PFSK-1 (cell line): ENCODE data around the gene SRGN.

Experiments
- FOXP2 ChIP-seq: optimal IDR thresholded peaks from 2 replicates; pipeline ENCODE3; 2011; ENCODE audit warnings: borderline replicate concordance, control low read depth, inconsistent platforms; ENCODE audit not compliant: insufficient read depth; ENCODE audit errors: extremely low read length, extremely low read depth
- POLR2AphosphoS5 ChIP-seq: IDR thresholded peaks from 2 replicates; pipeline ENCODE4 v1.6.1; 2012; ENCODE audit warnings: low read depth, mild to moderate bottlenecking, control low read depth, low read length, moderate library complexity
- REST ChIP-seq, 2 experiments: IDR thresholded peaks; 2 replicates each; pipeline versions ENCODE4 v1.6.1 to v1.8.0; 2011 to 2012; ENCODE audit warnings: low read depth in 2 of 2, low read length in 2 of 2, control low read depth in 1 of 2, inconsistent platforms in 1 of 2, mild to moderate bottlenecking in 1 of 2, moderate library complexity in 1 of 2; ENCODE audit not compliant: insufficient read depth in 1 of 2
- SIN3A ChIP-seq: IDR thresholded peaks from 2 replicates; pipeline ENCODE4 v1.6.1; 2012; ENCODE audit warnings: mild to moderate bottlenecking, low read length, moderate library complexity, borderline replicate concordance; ENCODE audit not compliant: insufficient read depth
- TAF1 ChIP-seq: IDR thresholded peaks from 2 replicates; pipeline ENCODE4 v1.6.1; 2012; ENCODE audit warnings: low read length, control low read depth, borderline replicate concordance; ENCODE audit not compliant: insufficient read depth

Gene SRGN

GRCh38 chr10:69057261-69057950 is 30.5 kb upstream of the SRGN start:
- no peak for TF ChIP-seq REST (IDR thresholded peaks at IDR 0.05; ENCODE audit: insufficient read depth in 1 of 2, low read depth in 2 of 2, low read length in 2 of 2)
- TF ChIP-seq POLR2AphosphoS5 = no peak
- TF ChIP-seq SIN3A = no peak
- no peak for TF ChIP-seq TAF1
- TF ChIP-seq FOXP2 = no peak

- TF ChIP-seq FOXP2 = no peak
- TF ChIP-seq TAF1 = no peak
- no peak for TF ChIP-seq POLR2AphosphoS5
- TF ChIP-seq REST (IDR thresholded peaks at IDR 0.05; ENCODE audit: insufficient read depth in 1 of 2, low read depth in 2 of 2, low read length in 2 of 2) = no peak
- no peak for TF ChIP-seq SIN3A
Measured at GRCh38 chr10:69057951-69058297, 30.0 kb upstream of the SRGN start.

GRCh38 chr10:69060127-69060798 is 27.6 kb upstream of the SRGN start:
- TF ChIP-seq SIN3A = no peak
- no peak for TF ChIP-seq FOXP2
- TF ChIP-seq TAF1 = no peak
- no peak for TF ChIP-seq REST (IDR thresholded peaks at IDR 0.05; ENCODE audit: insufficient read depth in 1 of 2, low read depth in 2 of 2, low read length in 2 of 2)
- TF ChIP-seq POLR2AphosphoS5 = no peak

- TF ChIP-seq FOXP2 (peak; percentile 36), POLR2AphosphoS5 (no peak)
Measured at GRCh38 chr10:69061305-69062161, 26.4 kb upstream of the SRGN start.

GRCh38 chr10:69062901-69063300 is 25.0 kb upstream of the SRGN start:
- no peak for TF ChIP-seq POLR2AphosphoS5
- TF ChIP-seq SIN3A = no peak
- TF ChIP-seq REST (IDR thresholded peaks at IDR 0.05; ENCODE audit: insufficient read depth in 1 of 2, low read depth in 2 of 2, low read length in 2 of 2) = no peak
- no peak for TF ChIP-seq TAF1
- TF ChIP-seq FOXP2 = no peak
